Activated naive CD4-positive, alpha-beta T cell treated with anti-CD3 and anti-CD28 coated beads, Interleukin-2, amount 50 U/mL, for 16 hours (primary cell): ENCODE measurements around the gene PCGF5.
"Not testable (repeated sequence)": the region's sequence is repeated elsewhere in the genome, so short reads cannot be mapped to it uniquely, and the experiment has no call there.

Experiments used
- DNase-seq: peaks from one replicate; pipeline ENCODE4 v3.0.0-alpha.2; 2020

PCGF5 gene

GRCh38 chr10:91220194-91220953, at the start of gene PCGF5:
TSS of gene PCGF5 (plus strand) at chr10:91220663. CDS start at chr10:91222872, 2,209 bp downstream.
- DNase-seq = peak; percentile 84

GRCh38 chr10:91171485-91171884, 49.0 kb upstream of the PCGF5 start:
- DNase-seq = no peak

- DNase-seq = no peak
Observed at GRCh38 chr10:91172348-91172747, 48.1 kb upstream of the PCGF5 start.

GRCh38 chr10:91185239-91185875, 35.1 kb upstream of the PCGF5 start:
- DNase-seq = no peak

GRCh38 chr10:91187156-91187555, 33.3 kb upstream of the PCGF5 start:
- no peak for DNase-seq

- not testable (repeated sequence) for DNase-seq
Observed at GRCh38 chr10:91188010-91188409, 32.5 kb upstream of the PCGF5 start.

- DNase-seq = no peak
Observed at GRCh38 chr10:91188889-91189288, 31.6 kb upstream of the PCGF5 start.

- no peak for DNase-seq
Observed at GRCh38 chr10:91190388-91190870, 30.0 kb upstream of the PCGF5 start.

GRCh38 chr10:91190876-91191583, 29.4 kb upstream of the PCGF5 start:
- DNase-seq = no peak

GRCh38 chr10:91191584-91191919, 28.9 kb upstream of the PCGF5 start:
- no peak for DNase-seq

- DNase-seq = no peak
Observed at GRCh38 chr10:91194497-91195179, 25.8 kb upstream of the PCGF5 start.

- no peak for DNase-seq
Observed at GRCh38 chr10:91196268-91197048, 24.0 kb upstream of the PCGF5 start.

GRCh38 chr10:91197127-91197526, 23.3 kb upstream of the PCGF5 start:
- DNase-seq = no peak

GRCh38 chr10:91198781-91199180, 21.7 kb upstream of the PCGF5 start:
- DNase-seq = no peak

GRCh38 chr10:91200314-91201212, 19.9 kb upstream of the PCGF5 start:
- no peak for DNase-seq

GRCh38 chr10:91201213-91201996, 19.1 kb upstream of the PCGF5 start:
- no peak for DNase-seq

GRCh38 chr10:91206427-91206826, 14.0 kb upstream of the PCGF5 start:
- DNase-seq = no peak

- DNase-seq = no peak
Observed at GRCh38 chr10:91206837-91207474, 13.5 kb upstream of the PCGF5 start.

GRCh38 chr10:91208642-91209041, 11.8 kb upstream of the PCGF5 start:
- no peak for DNase-seq

GRCh38 chr10:91210014-91210413, 10.4 kb upstream of the PCGF5 start:
- DNase-seq = no peak
